Heart left ventricle (tissue), 13 donors: ENCODE data around the gene VHLL.
A peak's percentile ranks its signal among the peaks of the same experiment; 100 is the strongest.

Experiments
- CTCF ChIP-seq, 12 donors: fragments of 200-600 bp; sonication (generic) in 4 of 12; IDR thresholded peaks; one replicate each; pipeline versions ENCODE4 v1.5.0 to v1.8.0; 2018 to 2022; ENCODE audit warnings: antibody characterized with exemption in 12 of 12, mild to moderate bottlenecking in 5 of 12
- POLR2A ChIP-seq, 2 donors: fragments of 450-650 bp; IDR thresholded peaks; one replicate each; pipeline ENCODE4 v1.6.1; 2017; ENCODE audit warnings: antibody characterized with exemption in 2 of 2, mild to moderate bottlenecking in 2 of 2, moderate library complexity in 2 of 2
- donor health status: ischemic (EF 13 %, LVEDD 7.1; RV severe dilation, severe dysfunction).
- donor health status: DM: no; HTN: yes; CAD: no.
- donor health status: DM: no; HTN: no; CAD: no.
- donor health status: ischemic (EF 25% LVEDD 6.9; RV normal size, moderate dysfunction).
- donor health status: ischemic (EF 25% LVEDD 5.7; RV mildly dilated, moderate dysfunction).
- donor health status: ischemic (EF 35%, LVEDD 5.7; RV mildly dilated, moderate dysfunction).
- donor health status: nonischemic (EF 11% LVEDD 7.7; RV severe dilation, severe dysfunction).
- donor health status: DM: yes; HTN: yes; CAD: no.
- donor health status: PGD.
- donor health status: ischemic (EF 29% LVEDD 5.4; RV normal size, mild dysfunction).
- donor health status: nonischemic (EF 23%, LVEDD 6.1; RV moderate dilation, normal function).

DNA sequence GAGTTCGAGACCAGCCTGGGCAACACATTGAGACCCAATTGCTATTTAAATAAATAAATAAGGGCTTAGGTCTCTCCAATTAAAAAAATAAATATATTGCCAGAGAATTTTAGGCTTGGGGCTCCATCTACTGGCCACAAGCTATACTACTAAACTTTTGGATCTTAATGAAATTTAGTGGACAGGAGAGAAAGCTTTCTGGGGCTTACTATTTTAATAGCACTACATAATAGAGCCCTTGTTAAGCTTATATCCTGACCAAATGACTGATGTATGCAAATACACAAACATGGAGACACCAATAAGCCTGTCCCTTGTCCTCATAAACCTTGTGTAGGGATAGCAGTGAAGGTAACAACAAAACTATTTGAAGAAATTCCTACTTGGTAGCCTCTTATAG lies 20.6 kb upstream of the VHLL start:
- peak; percentile 23 to 62 (median 46) for TF ChIP-seq CTCF (IDR thresholded peaks at IDR 0.05)
- TF ChIP-seq POLR2A (IDR thresholded peaks at IDR 0.05) = no peak
